GM19328 (cell line): ENCODE measurements around the gene DOCK3.

Experiments used
- ATAC-seq: cut with Tn5 transposase; IDR thresholded peaks from one replicate; pipeline ENCODE4 v1.9.1; 2021; ENCODE audit warnings: mild to moderate bottlenecking, moderate library complexity; ENCODE audit not compliant: unreplicated experiment

The DOCK3 gene, protein sequence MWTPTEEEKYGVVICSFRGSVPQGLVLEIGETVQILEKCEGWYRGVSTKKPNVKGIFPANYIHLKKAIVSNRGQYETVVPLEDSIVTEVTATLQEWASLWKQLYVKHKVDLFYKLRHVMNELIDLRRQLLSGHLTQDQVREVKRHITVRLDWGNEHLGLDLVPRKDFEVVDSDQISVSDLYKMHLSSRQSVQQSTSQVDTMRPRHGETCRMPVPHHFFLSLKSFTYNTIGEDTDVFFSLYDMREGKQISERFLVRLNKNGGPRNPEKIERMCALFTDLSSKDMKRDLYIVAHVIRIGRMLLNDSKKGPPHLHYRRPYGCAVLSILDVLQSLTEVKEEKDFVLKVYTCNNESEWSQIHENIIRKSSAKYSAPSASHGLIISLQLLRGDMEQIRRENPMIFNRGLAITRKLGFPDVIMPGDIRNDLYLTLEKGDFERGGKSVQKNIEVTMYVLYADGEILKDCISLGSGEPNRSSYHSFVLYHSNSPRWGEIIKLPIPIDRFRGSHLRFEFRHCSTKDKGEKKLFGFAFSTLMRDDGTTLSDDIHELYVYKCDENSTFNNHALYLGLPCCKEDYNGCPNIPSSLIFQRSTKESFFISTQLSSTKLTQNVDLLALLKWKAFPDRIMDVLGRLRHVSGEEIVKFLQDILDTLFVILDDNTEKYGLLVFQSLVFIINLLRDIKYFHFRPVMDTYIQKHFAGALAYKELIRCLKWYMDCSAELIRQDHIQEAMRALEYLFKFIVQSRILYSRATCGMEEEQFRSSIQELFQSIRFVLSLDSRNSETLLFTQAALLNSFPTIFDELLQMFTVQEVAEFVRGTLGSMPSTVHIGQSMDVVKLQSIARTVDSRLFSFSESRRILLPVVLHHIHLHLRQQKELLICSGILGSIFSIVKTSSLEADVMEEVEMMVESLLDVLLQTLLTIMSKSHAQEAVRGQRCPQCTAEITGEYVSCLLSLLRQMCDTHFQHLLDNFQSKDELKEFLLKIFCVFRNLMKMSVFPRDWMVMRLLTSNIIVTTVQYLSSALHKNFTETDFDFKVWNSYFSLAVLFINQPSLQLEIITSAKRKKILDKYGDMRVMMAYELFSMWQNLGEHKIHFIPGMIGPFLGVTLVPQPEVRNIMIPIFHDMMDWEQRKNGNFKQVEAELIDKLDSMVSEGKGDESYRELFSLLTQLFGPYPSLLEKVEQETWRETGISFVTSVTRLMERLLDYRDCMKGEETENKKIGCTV (N-terminal part only)

DNA sequence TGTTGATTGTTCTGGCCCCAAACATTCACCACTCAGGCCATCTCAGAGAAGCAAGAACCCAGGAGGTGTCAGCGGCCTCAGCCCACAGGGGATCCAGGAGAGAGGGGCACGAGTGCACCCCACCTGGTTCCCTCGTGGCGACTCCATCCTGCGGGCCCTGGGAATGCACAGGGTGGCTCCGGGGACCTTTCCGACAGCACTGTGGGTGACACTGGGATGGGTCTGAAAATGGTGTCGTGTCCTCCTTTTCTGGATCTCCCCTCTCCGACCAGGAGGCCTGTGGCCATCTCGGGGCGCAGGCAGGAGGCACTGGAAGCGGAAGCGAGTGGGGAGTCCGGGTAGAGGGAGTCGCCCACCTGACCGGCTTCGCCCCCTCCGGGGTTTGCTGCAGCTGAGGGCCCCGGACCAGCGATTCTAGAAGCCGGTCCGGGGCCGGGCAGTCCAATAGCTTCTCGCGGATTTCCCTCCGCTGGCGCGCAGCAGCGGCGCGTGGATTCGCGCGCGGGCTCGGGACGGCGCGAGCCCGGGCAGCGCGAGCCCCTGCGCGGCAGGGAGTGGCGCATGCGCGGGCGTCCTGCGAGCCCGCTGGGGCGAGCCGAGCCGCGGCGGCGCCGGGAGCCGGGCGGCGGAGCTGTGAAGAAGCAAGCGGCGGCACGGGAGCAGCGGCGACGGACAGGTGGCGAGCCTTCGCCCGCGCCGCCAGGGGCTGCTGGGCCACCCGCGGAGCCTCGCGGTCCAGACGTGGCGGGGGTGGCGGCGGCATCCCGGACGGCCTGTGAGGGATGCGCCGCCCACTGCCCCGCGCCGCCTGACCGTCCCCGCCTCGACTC, at the start of gene DOCK3:
Gene DOCK3 (plus strand): TSS at position 579 of the 830 bp plus-strand sequence. CDS start 337 bp downstream, outside the sequence.
- ATAC-seq = no peak

DNA sequence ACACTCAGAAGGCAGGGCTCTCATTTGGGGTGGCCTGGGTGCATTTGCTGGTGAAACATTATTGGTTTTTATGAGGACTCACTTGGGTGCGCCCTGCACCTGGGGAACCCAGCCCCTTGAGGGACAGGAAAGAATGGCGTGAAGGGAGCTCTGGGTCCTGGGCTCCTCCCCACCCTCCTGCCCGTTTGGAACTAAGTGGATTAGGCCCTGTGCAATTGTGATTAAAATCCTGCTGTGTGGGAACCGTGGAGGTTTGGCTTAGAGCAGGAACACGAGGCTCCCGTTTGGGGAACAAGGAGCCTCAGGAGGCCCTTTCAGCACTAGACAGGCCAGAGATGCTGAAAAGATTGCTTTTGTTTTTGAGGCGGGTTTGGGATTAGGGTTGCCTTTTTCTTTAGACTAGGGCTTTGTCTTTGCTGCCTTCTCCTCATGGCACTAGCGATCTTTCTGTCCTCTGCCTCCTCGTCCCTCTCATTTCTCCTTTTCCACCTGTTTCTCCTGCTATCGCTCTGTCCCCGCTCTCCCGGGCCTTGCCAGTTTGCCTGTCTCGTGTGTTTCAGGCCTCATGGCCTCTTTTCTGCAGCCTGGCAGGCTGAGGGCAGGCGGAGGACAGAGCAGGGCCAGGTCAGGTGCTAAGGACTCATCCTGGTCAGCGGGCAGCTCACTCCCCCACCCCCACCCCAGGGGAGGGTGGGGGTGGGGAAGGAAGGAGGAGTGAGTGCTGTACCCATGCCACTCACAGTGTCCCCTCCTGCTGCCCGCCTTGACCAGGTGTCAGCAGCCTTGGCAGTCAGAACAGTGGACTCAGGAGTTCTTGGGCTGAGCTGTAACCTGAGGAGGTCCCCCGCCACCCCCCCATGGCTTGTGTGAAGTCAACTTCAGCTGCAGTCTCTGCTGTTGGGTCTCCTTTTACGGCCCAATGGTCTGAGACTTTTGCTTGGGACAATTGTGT, 49.2 kb upstream of the DOCK3 start:
- ATAC-seq = no peak

DNA sequence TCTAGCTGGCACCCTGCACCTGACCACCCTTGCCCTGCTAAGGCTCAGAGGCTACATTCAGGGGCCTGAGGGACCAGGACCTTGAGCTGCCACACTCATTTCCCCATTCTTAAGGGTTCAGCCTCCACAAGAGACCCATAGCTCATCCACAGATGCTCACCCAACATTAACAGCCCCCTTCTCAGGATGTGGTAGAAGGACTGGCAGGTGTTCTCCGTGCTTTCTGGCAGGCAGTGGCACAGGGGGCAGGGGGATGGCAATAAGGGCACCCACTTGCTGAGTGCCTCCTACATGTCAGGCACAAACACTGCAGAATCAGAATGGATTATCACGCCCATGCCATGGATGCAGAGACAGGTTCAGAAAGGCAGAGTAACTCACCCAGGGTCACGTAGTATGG, 48.3 kb upstream of the DOCK3 start:
- no peak for ATAC-seq

DNA sequence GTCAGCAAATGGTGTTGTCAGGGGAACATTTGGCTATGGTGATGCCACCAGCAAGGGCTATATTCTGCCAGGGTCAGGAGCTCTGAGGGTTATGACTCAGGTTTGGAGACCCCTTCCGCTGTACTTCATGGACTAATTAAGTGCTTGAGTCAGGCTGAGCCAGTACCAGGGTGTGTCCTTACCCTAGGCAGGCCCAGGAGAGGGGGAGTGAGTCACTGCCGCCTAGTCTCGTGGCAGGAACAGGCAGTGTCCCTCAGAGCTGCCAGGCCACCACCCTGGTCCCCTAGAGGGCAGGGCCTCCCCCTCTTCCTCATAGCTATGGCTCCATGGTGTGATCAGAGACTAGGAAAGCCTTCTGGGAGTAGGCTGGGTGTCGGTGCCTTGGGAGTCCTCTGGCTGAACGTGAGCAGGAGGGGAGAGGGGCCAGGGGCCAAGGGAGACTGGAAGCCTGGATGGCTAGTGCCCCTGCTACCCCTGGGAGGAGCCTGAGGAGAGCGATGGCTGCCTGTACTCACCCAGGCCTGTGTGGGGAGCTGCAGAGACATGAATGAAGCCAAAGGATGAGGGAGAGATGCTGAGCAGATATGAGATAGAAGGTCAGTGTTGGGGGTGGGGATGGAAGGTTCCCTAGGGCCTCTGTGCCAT, 47.2 kb upstream of the DOCK3 start:
- no peak for ATAC-seq

DNA sequence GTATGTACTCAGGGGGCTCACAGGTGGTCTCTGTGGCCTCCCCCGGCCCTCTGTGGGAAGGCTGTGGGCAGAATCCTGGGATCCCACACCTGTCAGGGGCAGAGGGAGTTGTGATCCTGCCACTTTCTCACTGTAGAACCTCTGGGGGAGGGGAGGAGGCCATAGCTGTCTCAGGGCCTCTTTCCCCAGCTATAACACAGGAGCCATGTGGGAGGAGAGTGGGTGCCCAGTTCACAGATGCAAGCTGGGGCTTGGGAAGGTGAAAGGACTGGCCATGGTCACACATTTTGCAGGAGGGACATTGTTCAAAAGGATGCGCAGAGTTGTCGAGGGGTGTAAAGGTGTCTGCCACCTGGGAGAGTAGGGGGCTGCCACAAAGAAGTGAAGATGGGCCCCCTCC, 46.1 kb upstream of the DOCK3 start:
- ATAC-seq = no peak

DNA sequence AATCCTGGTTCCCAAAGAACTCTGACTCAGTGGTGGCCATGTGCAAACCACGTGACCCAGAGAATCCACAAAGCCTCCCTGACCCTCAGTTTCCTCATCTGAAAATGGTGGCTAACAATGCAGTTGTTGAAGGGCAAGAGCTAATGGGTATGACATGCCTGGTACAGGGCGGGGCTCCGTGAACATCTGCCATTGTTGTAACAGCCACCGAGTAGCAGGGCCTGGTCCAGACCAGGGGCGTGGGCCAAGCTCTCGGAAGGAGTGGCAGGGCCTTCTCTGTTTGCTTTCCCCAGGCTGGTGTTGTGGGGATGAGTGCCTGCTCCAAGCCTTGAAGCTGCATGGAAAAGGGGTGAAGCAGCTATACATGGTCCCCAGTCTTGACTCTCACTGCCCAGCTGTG, 44.3 kb upstream of the DOCK3 start:
- no peak for ATAC-seq

DNA sequence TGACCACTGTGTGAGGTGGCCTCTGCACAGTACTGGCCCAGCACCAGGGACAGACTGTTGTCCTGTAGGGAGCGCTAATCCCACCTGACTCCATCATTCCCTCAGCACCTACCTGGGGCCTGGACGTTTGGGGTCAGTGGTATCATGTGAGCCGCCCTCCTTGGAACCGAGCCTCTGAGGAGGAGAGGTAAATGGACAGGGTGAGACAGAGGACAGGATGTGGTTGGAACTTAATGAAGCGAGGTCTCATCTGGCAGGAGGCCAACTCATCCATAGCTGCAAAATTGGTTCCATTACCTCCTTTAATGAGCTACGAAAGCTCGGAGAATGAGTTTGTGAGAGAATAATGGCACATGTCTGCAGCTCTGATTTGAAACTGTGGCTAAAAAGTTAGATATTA, 43.9 kb upstream of the DOCK3 start:
- no peak for ATAC-seq

DNA sequence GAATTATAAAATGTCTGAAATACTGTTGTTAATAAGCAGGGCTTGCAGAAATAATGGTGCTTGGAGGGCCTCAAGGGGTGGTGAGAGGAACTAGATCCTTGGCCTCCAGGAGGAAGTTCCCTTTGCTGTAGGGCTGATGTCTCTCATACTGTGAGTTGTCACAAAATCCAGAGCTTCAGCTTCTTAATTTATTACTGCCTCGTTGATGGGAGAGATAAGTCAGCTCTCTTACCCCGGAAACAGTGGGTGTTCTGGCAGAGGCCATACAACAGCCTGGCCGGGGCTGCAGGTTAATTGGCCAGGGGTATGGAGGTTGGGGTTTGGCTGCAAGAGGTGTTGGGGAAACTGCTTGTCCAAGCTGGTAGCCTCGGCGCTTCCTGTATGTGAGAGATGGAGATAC, 42.3 kb upstream of the DOCK3 start:
- ATAC-seq = no peak

DNA sequence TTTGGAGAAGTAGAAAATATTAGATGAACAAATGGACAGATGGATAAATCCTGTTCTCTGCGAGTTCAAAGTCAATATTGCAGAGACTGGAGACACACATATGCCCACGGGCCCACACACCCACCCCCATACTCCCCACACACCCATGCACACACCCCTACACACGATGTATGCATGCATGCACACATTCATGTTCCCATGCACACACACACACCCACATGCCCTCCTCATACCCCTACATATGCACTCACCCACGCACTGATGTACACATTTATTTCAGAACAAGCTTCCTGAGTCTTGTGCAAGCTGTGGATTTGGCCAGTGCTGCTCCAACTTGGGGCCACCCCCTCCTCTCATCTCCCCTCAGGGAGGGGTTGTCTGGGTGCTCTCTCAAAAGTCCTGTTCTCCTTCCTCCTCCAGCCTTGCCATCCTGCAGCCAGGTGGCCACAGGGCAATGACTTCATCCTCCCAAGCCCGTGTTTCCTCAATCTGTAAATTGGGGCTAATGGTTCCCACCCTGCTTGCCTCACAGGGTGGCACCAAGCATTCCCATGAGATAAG, 41.4 kb upstream of the DOCK3 start:
- ATAC-seq = no peak

DNA sequence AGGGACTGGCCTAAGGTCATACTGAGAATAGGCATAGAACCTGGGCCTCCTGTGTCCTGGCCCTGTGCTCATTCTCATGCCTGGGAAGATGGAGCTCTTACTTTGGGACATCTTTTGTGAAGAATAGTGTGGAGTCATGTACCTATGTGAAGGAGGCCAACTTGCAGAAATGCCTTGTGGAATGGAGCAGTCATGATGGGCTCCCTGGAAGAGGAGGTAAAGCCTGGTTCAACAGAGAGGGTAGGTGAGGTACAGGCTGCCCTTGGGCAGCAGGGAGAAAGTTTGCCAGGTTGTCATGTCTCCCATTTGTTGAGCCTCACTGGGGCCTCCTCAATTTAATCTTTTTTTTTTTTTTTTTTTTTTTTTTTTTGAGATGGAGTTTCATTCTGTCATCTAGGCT, 39.7 kb upstream of the DOCK3 start:
- no peak for ATAC-seq

DNA sequence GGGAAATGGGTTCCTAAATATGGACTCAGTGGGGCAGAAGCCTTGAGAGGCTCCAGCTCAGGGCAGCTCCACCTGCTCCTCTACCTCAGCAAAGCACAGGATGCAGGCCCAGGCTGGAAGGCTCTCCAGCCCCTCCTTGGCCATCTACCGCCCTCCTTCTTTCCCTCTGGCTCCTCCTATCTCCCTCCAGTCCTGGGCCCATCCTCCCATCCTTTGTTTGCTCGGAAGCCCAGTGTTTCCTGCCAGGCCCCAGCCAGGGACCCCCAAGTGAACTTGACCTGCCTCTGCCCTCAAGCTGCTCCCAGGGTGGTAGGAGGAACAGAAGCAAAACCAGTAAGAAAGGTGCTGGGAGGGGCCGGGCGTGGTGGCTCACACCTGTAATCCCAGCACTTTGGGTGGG, 37.7 kb upstream of the DOCK3 start:
- no peak for ATAC-seq

DNA sequence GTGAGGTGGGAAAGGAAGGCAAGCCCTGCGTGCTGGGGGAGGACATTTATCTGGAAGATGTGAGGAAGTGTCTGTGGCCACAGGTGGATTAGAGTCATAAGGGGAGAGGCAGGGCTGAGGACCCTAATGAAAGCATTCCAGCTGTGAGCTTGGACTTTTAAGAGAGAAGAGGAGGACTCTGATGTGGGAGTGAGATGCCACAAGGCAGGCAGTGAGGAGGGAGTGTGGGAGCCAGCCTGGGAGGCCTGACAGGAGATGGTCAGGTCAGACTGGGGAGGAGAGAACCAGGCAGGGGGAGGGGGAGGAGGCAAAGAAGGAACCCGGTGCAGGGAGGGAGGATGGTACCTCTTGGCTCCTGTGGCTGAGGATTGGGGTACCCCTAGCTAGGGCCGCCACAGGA, 36.8 kb upstream of the DOCK3 start:
- ATAC-seq = no peak

DNA sequence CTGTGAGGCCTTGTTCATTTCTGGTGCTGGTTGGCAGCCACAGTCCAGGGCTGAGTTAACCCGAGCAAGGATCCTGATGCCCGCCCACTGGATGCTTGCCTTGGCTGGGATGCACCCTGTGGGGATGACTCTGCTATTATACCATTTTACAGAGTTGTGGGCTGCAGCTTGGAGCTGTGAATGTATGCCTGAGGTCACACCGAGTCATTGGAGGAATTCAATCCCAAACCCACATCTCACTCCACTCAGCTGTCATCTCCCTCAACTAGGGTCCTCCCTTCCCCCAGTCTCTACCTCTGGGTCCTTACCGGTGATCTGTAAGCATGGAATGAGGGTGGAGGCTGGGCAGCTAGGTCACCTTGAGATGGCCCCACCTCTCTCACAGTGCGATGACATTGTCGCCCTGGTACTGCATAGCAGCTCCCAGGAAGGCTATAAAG, 35.7 kb upstream of the DOCK3 start:
- no peak for ATAC-seq

DNA sequence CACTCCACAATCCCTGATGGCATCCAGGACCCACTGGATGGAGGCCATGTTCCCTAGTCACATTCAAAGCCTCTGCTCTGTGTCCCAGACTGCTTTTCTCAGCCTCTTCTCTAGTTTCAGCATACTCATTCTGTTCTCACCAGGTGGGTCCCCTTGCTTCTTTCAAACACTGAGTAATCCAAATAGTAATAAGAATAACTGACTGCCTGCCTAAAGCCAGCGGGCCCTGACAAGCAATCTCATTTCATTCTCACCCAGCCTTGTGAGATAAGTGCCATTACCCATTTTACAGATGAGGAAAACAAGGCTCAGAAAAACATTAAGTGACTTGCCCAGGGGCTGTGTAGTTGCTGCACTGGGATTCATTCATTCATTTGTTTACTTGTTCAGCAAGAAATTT, 32.3 kb upstream of the DOCK3 start:
- ATAC-seq = no peak

DNA sequence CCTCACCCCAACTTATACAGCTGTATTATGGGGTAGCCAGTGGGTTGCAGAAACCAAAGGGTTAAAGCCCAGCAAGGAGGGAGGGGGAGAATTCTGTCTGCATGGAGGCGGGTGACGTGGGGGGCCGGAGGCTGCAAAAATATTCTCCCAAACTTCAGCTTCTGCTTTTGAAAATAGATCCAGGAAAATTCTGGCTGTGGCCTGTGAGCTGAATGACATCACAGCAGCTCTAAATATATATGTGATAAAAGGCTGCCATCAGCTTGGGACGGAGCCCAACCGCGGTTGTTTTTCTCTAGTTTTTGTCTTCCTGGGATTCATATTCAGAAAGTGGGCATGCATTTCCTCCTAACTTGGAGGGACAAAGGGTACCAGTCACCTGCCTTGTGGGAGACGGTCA, 30.2 kb upstream of the DOCK3 start:
- ATAC-seq = no peak

DNA sequence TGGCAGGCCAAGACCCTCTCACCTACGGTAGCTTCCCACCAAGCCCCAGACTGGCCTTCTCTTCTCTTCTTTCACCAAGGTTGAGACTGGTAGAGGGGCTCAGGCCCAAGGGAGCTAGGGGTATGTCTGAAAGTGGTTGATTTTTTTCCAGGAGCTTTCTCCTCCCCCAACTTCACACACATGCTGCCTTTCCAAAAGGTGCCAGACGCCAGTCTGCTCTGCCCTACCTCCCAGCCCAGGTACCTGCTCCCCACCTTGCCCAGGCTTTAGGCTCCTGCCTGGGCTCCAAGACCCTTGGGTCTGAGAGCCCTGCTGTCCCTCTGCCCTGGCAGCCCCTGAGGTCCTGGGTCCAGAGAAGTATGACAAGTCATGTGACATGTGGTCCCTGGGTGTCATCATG, 29.3 kb upstream of the DOCK3 start:
- no peak for ATAC-seq

DNA sequence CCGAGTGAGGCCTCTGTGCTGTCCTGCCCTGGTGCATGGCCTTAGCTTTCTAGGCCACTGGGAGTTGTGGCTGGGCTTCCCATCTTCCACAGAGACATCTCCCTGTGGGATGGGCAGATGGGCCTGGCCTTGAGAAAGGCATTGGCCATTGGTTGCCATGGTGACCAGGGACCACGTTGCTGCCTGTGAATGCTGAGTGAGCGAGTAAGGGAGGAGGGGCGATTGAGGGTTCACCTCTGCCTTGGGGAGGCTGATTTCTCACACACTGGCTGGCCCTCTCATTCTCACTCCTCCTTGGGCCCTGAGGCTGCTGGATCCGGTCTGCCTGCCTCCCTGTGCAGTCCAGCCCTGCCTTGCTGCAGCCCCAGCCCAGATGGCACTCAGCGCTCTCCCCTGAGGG, 26.4 kb upstream of the DOCK3 start:
- no peak for ATAC-seq

DNA sequence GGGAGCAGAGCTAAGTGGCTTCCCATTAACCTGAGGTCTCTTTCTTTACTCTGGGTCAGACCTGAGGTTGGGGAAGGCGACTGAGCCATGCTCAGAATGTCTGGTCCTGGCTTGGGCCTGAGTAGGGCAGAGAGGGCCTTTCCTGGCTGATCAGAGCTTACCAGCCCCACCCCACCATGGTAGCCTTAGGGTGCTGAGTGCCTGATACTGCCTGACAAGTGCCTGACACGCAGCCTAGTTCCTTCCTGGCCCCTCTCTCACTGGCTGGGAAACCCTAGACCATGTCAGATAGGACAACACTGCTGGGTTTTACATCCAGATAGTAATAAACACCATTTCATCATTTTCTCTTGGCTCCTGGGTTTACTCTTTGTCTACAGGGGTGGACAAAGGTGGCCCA, 25.8 kb upstream of the DOCK3 start:
- ATAC-seq = no peak
